Stomach smooth muscle (tissue), 2 donors: ENCODE measurements around the gene SFMBT1.
"Not testable (repeated sequence)": the region's sequence is repeated elsewhere in the genome, so short reads cannot be mapped to it uniquely, and the experiment has no call there.

Experiments used
- H3K27ac ChIP-seq: one replicate; pipeline ENCODE4 v1.7.0; 2013; ENCODE audit warnings: mild to moderate bottlenecking, low read length, inconsistent platforms
- H3K27me3 ChIP-seq, 2 donors: one replicate each; pipeline ENCODE4 v1.7.0; 2013; ENCODE audit warnings: low read length in 2 of 2; ENCODE audit not compliant: insufficient read depth in 2 of 2, control insufficient read depth in 1 of 2
- H3K36me3 ChIP-seq, 2 donors: one replicate each; pipeline ENCODE4 v1.7.0; 2013; ENCODE audit warnings: low read length in 2 of 2; ENCODE audit not compliant: control insufficient read depth in 2 of 2, insufficient read depth in 2 of 2
- H3K4me1 ChIP-seq: one replicate; pipeline ENCODE4 v1.7.0; 2013; ENCODE audit warnings: low read length; ENCODE audit not compliant: control insufficient read depth, insufficient read depth
- H3K4me3 ChIP-seq, 2 donors: one replicate each; pipeline ENCODE4 v1.7.0; 2013; ENCODE audit warnings: low read length in 2 of 2
- H3K9ac ChIP-seq, 2 donors: one replicate each; pipeline ENCODE4 v1.7.0; 2013; ENCODE audit warnings: low read length in 2 of 2, mild to moderate bottlenecking in 1 of 2
- H3K9me3 ChIP-seq, 2 donors: one replicate each; pipeline ENCODE4 v1.7.0; 2013; ENCODE audit warnings: low read length in 2 of 2; ENCODE audit not compliant: control insufficient read depth in 2 of 2
- donor health status: healthy.
- donor health status: Pancreatic carcinoma.

SFMBT1 gene

DNA sequence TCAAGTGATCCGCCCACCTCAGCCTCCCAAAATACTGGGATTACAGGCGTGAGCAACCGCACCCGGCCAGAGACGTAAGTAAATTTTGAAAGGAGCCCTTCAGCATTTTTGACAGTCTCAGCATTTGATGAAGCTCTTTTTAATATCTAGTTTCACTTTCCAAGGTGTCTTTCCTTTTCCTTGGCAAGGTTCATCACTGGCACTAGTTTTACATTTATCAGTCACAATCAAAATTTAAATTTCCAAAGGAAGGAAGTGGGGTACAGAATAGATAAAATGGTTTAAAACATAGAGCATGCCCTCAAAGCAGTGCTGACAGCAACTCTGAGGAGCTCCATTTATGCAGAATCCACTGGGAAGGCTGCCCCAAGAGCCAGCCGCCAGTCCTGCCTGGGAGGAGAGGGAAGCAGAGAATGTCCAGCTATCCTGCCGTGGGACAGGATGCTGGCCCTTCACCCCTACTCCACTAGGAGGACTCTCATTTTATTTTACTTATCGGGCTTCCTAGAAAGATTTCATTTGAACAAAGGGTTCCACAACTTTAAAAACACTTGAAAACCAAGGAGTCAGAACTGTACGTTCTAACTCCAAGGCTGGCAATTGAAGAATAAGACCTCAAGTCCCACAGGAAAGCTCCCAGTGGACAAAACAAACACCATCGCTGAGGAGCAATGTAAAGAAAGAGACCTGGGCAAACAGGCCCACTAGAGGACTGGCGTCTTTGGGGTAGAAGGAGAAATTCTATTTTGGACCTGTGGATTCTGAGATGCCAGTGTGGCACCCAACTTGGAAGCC is 9.9 kb downstream of the SFMBT1 start:
- H3K36me3 ChIP-seq, result no peaks in the 10 kb centered on the region
- no peaks in the 10 kb centered on the region for H3K27me3 ChIP-seq
- H3K9ac ChIP-seq, result no peak overlapping the region
- H3K9me3 ChIP-seq, result no peaks in the 10 kb centered on the region
- H3K4me1 ChIP-seq, result peaks cover 1% of the 10 kb centered on the region
- no peak overlapping the region for H3K4me3 ChIP-seq
- no peak overlapping the region for H3K27ac ChIP-seq

DNA sequence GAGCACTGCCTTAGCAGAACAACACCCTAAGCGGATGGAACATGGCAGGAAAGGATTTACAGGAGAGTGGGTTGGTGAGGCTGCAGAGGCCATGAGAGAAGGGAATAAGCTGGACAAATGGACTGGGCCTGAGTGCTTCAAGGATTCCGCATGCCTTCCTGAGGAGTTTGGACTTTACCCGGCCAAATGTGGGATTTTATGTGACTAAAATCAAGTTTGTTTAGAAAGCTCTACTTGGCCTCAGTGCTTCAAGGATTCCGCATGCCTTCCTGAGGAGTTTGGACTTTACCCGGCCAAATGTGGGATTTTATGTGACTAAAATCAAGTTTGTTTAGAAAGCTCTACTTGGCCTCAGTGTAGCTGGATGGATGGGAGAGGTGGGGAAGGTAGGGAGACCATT is 10.9 kb downstream of the SFMBT1 start:
- not testable (repeated sequence) for H3K27me3 ChIP-seq, H3K4me3 ChIP-seq, H3K4me1 ChIP-seq, H3K36me3 ChIP-seq, H3K9ac ChIP-seq, H3K27ac ChIP-seq, H3K9me3 ChIP-seq

DNA sequence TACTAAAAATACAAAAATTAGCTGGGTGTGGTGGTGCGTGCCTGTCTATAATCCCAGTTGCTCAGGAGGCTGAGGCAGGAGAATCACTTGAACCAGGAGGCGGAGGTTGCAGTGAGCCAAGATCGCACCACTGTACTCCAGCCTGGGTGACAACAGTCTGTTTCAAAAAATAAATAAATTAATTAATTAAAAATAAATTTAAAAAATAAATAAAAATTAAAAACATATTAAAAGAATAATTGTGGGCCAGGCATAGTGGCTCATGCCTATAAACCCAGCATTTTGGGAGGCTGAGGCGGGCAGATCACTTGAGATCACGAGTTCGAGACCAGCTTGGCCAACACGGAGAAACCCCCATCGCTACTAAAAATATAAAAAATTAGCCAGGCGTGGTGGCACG is 11.5 kb downstream of the SFMBT1 start:
- H3K9ac ChIP-seq, result not testable (repeated sequence)

DNA sequence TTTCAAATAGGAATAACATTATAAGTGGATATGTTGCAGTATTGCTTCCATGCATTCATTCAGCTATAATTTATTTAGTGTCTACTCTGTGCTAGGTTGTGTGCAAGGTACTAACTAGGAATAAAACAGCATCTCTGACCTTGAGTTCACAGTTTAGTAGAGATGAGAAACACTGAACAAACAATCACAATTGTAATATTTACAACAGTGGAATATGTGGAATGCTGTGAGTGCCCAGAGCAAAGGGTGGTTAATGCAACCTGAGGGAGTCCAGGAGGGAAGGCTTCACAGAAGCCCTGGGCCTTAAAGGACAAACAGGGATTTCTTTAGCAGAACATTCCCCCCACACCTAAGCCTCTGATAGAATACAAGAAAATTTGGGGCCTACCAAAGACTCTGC is 13.3 kb downstream of the SFMBT1 start:
- H3K27me3 ChIP-seq, result no peaks in the 10 kb centered on the region
- H3K27ac ChIP-seq, result no peak overlapping the region
- no peaks in the 10 kb centered on the region for H3K9me3 ChIP-seq
- H3K4me3 ChIP-seq, result no peak overlapping the region
- no peaks in the 10 kb centered on the region for H3K36me3 ChIP-seq
- no peak overlapping the region for H3K9ac ChIP-seq
- H3K4me1 ChIP-seq, result peaks cover 3% of the 10 kb centered on the region

More for the DNA sequence above, 11.5 kb downstream of the SFMBT1 start:
- H3K27ac ChIP-seq, H3K36me3 ChIP-seq, H3K4me1 ChIP-seq, H3K9me3 ChIP-seq, H3K4me3 ChIP-seq, H3K27me3 ChIP-seq: not testable (repeated sequence)

DNA sequence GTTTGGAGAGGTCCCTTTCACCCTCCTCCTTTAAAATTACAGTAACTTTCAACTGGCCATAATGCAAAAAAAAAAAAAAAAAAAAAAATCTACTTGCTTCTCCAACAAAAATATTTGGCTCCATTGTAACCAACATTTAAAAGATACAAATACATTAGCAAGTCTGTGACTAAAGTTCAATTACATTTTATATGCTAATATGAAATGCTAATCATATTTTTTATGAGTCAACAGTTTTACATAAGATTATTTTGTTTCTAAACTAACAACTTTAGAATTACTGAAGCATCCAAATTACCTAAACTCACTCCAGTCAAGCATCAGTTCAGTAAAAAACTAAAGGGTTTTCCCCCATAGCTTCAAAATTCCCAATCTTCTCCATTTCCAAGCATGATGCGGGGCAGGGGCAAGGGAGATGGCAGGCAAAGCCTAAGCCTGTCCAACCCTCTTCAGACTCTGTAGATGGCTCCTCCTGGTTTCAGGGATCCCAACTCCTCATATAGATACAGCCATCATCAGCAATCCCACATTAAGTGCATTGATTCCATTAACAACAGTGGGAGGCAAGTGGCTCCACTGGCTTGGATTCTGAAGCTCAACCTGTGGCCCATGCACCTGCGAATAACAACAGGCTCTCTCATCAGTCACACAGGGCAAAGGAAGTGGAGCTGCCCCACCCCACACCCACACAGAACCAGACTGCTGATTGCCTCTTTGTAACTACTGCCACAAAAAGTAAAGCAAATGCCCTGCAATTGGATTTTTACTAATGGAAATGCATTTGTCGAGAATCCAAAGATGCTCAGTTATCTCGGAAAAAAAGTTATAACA is 15.0 kb downstream of the SFMBT1 start:
- H3K9me3 ChIP-seq, result no peaks in the 10 kb centered on the region
- no peak overlapping the region for H3K27ac ChIP-seq
- H3K27me3 ChIP-seq, result no peaks in the 10 kb centered on the region
- H3K4me1 ChIP-seq, result peaks cover 5% of the 10 kb centered on the region
- no peaks in the 10 kb centered on the region for H3K36me3 ChIP-seq
- no peak overlapping the region for H3K4me3 ChIP-seq
- no peak overlapping the region for H3K9ac ChIP-seq

DNA sequence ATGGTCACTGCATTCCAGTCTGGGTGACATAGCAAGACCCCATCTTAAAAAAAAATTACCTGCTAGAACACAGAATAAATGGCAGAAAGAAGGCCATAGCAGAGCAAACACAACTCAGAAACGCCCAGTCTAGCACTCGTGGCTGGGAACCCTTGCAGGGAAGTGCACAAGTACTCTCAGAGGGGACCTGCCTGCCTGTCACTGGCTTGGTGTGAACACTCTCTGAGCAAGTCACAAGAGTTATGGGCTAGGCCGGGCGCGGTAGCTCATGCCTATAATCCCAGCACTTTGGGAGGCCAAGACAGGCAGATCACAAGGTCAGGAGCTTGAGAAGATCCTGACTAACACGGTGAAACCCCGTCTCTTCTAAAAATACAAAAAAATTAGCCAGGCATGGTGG is 17.2 kb downstream of the SFMBT1 start:
- Histone ChIP-seq H3K4me1 (peaks cover 5% of the 10 kb centered on the region), H3K36me3 (no peaks in the 10 kb centered on the region), H3K27ac (no peak overlapping the region), H3K4me3 (no peak overlapping the region), H3K27me3 (no peaks in the 10 kb centered on the region), H3K9me3 (no peaks in the 10 kb centered on the region), H3K9ac (no peak overlapping the region)

DNA sequence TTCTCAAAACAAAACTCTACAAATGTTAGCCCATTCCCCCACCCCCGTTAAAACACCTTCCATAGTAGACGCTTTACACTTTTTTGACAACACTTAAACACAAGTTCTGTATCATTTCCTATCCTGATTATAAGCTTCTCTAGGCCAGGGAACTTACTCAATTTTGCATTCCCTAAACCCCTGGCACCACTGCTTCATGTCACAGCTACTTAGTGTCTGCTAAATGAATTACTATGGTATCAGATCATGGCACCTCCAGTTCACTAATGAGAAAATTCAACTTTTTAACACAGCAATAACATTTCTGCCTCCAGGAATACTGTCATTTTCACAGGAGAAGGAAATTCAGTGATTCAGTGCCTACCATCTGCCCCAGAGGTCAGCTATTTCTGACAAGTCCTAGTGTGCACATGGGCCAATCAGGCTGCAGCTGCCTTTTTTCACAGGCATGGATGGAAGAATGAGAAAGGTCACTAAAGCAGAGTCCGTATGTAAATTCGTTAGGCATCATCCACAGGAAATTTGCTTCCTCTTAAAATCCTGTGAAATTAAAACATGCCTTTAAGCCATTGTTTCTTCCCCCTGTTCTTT is 18.5 kb downstream of the SFMBT1 start:
- no peaks in the 10 kb centered on the region for H3K36me3 ChIP-seq
- no peak overlapping the region for H3K4me3 ChIP-seq
- H3K27ac ChIP-seq, result no peak overlapping the region
- no peaks in the 10 kb centered on the region for H3K27me3 ChIP-seq
- H3K4me1 ChIP-seq, result peaks cover 5% of the 10 kb centered on the region
- no peaks in the 10 kb centered on the region for H3K9me3 ChIP-seq
- H3K9ac ChIP-seq, result no peak overlapping the region

DNA sequence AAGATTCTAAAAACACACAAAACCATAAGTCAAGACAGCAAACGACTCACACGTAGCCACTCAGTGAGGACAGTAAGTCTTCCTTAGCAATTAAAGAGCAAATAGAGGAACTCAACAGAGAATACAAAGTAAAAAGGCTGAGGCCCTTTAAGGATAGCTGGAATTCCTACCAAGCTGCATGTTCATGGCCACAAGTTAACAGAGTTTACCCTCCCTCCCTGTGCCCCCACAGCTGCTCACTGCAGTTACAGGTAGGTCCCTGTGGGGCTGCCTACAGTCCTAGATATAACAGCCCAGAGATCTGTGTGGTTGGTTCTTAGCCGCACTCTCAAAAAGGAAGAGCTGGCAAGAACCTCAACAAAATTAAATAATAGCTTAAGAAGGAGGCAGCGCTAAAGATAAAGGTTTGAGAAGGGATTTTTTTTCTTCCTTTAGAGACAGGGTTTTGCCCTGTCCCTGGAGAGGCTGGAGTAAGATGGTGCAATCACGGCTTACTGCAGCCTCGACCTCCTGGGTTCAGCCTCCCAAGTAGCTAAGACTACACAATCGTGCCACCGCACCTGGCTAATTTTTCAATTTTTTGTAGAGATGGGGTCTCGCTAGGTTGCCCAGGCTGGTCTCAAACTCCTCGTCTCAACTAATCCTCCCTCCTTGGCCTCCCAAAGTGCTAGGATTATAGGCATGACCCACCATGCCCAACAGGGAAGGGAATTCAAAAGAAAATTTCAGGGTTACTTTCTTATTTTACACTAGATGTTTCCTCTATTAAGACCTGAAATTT is 19.3 kb downstream of the SFMBT1 start:
- H3K4me1 ChIP-seq, result peaks cover 5% of the 10 kb centered on the region
- H3K9me3 ChIP-seq, result no peaks in the 10 kb centered on the region
- no peaks in the 10 kb centered on the region for H3K36me3 ChIP-seq
- no peaks in the 10 kb centered on the region for H3K27me3 ChIP-seq
- no peak overlapping the region for H3K27ac ChIP-seq
- no peak overlapping the region for H3K9ac ChIP-seq
- no peak overlapping the region for H3K4me3 ChIP-seq

DNA sequence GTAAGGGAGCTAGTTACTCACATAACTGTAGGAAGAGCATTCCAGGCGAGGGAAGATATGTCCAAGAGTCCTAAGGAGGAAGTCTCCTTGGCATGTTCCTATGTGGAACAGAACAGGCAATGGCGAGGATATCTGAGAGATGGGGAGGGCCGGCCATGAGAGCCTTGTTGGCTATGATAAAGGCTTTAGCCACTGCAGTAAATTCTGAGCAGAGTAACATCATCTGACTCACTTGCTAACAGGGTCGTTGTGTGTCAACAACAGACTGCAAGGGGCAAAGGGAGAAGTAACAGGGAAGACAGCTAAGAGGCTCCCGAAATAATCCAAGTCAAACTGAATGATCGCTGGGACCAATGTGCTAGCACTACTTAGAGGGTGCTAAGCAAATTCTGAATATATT is 21.6 kb downstream of the SFMBT1 start:
- peaks cover 2% of the 10 kb centered on the region for H3K4me1 ChIP-seq
- no peak overlapping the region for H3K27ac ChIP-seq
- no peaks in the 10 kb centered on the region for H3K9me3 ChIP-seq
- H3K9ac ChIP-seq, result no peak overlapping the region
- no peaks in the 10 kb centered on the region for H3K36me3 ChIP-seq
- H3K4me3 ChIP-seq, result no peak overlapping the region
- no peaks in the 10 kb centered on the region for H3K27me3 ChIP-seq

DNA sequence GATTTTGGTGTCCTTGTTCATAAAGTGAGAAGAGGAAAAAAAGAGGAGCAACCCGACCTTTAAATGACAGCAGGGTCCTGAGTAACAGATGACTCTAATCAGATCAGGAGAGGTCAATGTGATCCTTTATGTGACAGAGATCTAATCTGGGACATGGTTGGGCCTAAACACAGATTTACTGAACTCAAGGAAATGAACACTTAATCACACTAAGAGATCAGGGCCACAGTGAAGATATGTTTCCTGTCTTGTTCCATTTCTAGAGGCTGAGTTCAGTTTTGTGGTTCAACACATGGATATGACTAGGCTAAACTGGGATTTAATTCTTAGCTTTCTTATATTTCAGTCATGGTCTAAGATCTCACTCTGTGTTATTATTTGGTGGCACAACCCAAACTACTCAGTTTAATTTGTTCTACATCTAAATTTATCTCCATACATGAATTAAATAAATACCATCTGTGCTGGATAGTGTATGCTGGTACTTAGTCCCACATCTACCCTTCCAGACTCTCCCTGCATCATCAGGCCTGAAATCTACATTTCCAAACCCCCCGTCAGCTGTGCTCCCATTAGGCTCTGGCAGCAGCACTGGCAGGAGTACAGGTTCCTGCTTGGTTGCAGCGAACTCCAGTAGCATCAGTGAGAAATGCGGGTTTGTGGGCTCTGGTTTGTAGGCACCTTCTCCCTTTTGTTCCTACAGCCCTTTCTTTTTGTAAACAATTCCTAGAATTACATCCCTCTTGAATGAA is 22.6 kb downstream of the SFMBT1 start:
- no peaks in the 10 kb centered on the region for H3K27me3 ChIP-seq
- no peaks in the 10 kb centered on the region for H3K9me3 ChIP-seq
- H3K9ac ChIP-seq, result no peak overlapping the region
- H3K4me1 ChIP-seq, result peaks cover 2% of the 10 kb centered on the region
- H3K36me3 ChIP-seq, result peaks cover 0 to 5% of the 10 kb centered on the region in 2 donors
- no peak overlapping the region for H3K27ac ChIP-seq
- H3K4me3 ChIP-seq, result no peak overlapping the region
